A673 (cell line): ENCODE data around the gene NDRG3.

Experiments
- EZH2 ChIP-seq: fragments of 200-600 bp; sonication (generic); IDR thresholded peaks from 2 replicates; pipeline ENCODE4 v1.6.1; 2017; ENCODE audit warnings: borderline replicate concordance, low read depth, mild to moderate bottlenecking, mixed read lengths, antibody characterized with exemption, low read length; ENCODE audit not compliant: poor library complexity, severe bottlenecking
- TF ChIP-seq, protein P1 (sequence below): fragments of 300-800, 200-600 bp; sonication (generic); conservative IDR thresholded peaks from 2 replicates; pipeline ENCODE4 v1.5.1; 2017; ENCODE audit warnings: low read depth, mild to moderate bottlenecking, antibody characterized with exemption, low read length, moderate library complexity, mixed read lengths

DNA sequence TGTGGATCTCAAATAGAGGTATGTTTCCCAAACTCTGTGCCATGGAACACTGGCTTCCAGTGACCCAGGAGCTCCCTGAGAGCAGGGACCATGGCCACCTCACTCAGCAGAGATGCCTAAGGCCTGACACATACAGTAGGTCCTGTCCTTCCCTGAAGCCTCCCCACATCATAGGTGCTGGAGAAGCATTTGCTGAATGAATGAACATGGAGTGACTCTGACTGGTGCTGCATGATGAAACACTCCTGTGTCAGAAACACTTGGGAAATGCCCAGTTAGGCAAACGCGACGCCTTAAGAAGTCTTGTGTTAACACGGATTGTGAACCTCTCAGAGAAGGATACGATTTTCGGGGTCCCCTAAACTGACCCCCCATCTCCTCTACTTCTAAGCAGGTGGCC is 114.2 kb downstream of the NDRG3 start:
- TF ChIP-seq, protein P1, sequence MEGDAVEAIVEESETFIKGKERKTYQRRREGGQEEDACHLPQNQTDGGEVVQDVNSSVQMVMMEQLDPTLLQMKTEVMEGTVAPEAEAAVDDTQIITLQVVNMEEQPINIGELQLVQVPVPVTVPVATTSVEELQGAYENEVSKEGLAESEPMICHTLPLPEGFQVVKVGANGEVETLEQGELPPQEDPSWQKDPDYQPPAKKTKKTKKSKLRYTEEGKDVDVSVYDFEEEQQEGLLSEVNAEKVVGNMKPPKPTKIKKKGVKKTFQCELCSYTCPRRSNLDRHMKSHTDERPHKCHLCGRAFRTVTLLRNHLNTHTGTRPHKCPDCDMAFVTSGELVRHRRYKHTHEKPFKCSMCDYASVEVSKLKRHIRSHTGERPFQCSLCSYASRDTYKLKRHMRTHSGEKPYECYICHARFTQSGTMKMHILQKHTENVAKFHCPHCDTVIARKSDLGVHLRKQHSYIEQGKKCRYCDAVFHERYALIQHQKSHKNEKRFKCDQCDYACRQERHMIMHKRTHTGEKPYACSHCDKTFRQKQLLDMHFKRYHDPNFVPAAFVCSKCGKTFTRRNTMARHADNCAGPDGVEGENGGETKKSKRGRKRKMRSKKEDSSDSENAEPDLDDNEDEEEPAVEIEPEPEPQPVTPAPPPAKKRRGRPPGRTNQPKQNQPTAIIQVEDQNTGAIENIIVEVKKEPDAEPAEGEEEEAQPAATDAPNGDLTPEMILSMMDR = no peak
- TF ChIP-seq EZH2 = no peak
